HUES64 (cell line): ENCODE data around the gene CDH4.

ENCODE experiments used
- H3K27ac ChIP-seq: 2 replicates; pipeline ENCODE4 v1.7.0; 2013; ENCODE audit warnings: low read depth, low read length, inconsistent platforms
- H3K27me3 ChIP-seq: 2 replicates; pipeline ENCODE4 v1.6.1; 2013; ENCODE audit warnings: mild to moderate bottlenecking, low read length; ENCODE audit not compliant: insufficient read depth
- H3K36me3 ChIP-seq: 2 replicates; pipeline ENCODE4 v1.6.1; 2013; ENCODE audit warnings: mild to moderate bottlenecking, low read length; ENCODE audit not compliant: insufficient read depth
- H3K4me1 ChIP-seq: 2 replicates; pipeline ENCODE4 v1.6.1; 2013; ENCODE audit warnings: mild to moderate bottlenecking, low read length, moderate library complexity; ENCODE audit not compliant: insufficient read depth
- H3K4me3 ChIP-seq: 2 replicates; pipeline ENCODE4 v1.5.1; 2013; ENCODE audit warnings: mild to moderate bottlenecking, low read length, moderate library complexity
- H3K9ac ChIP-seq: 2 replicates; pipeline ENCODE4 v1.6.1; 2013; ENCODE audit warnings: mild to moderate bottlenecking, low read depth, low read length
- H3K9me3 ChIP-seq: 2 replicates; pipeline ENCODE4 v1.6.1; 2013; ENCODE audit warnings: low read depth, low read length; ENCODE audit not compliant: insufficient read depth
- WGBS: fragments of 150-250, 120-280 bp; methylation state at CpG from one replicate; pipeline ENCODE4 v1.1.7; 2013; ENCODE audit warnings: missing lambda C conversion rate; 5-methylcytosine and 5-hydroxymethylcytosine counted together

The CDH4 gene

DNA sequence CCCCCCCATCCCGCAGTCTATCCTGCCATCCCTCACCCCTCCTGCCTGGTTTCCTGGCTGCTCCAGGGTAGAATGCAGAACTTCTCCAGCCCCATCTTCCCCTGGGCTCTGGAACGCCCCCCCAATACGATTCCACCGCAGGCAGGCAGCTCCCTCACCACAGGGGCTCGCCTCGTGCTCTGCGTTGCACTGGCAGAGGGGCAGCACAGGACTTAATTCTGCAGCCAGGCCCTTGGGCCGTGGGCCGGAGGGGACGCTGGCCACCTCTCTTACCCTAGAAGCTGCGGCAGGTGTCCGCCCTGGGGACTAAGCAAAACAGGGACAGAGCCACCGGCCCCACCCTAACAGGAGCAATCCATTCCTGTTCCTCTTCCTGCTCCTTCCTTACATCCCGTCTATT, 263.9 kb downstream of the CDH4 start:
- WGBS, result 71% methylated on average over 14 of the region's 14 CpGs
- Histone ChIP-seq H3K4me1 (peaks cover 21% of the 10 kb centered on the region), H3K36me3 (no peaks in the 10 kb centered on the region), H3K27ac (no peak overlapping the region), H3K9me3 (no peaks in the 10 kb centered on the region), H3K4me3 (no peak overlapping the region), H3K27me3 (no peaks in the 10 kb centered on the region), H3K9ac (no peak overlapping the region)

GRCh38 chr20:61516346-61517208, 264.5 kb downstream of the CDH4 start:
- 87% methylated on average over 21 of the region's 22 CpGs for WGBS
- Histone ChIP-seq H3K27me3 (no peaks in the 10 kb centered on the region), H3K4me3 (no peak overlapping the region)

GRCh38 chr20:61517419-61517818, 265.4 kb downstream of the CDH4 start:
- Histone ChIP-seq H3K9ac (no peak overlapping the region), H3K4me3 (no peak overlapping the region), H3K27ac (no peak overlapping the region), H3K9me3 (no peaks in the 10 kb centered on the region), H3K4me1 (peaks cover 21% of the 10 kb centered on the region), H3K36me3 (no peaks in the 10 kb centered on the region), H3K27me3 (no peaks in the 10 kb centered on the region)
- WGBS, result 81% methylated on average over 9 of the region's 9 CpGs

More at GRCh38 chr20:61516346-61517208, 264.5 kb downstream of the CDH4 start:
- H3K9me3 ChIP-seq, result no peaks in the 10 kb centered on the region
- H3K27ac ChIP-seq, result no peak overlapping the region
- H3K9ac ChIP-seq, result no peak overlapping the region
- peaks cover 21% of the 10 kb centered on the region for H3K4me1 ChIP-seq
- no peaks in the 10 kb centered on the region for H3K36me3 ChIP-seq

- Histone ChIP-seq H3K27me3 (no peaks in the 10 kb centered on the region), H3K36me3 (no peaks in the 10 kb centered on the region), H3K4me1 (peaks cover 21% of the 10 kb centered on the region), H3K9ac (no peak overlapping the region), H3K9me3 (no peaks in the 10 kb centered on the region), H3K27ac (no peak overlapping the region), H3K4me3 (no peak overlapping the region)
- 93% methylated on average over 5 of the region's 5 CpGs for WGBS
Observed at GRCh38 chr20:61518424-61518951, 266.4 kb downstream of the CDH4 start.

DNA sequence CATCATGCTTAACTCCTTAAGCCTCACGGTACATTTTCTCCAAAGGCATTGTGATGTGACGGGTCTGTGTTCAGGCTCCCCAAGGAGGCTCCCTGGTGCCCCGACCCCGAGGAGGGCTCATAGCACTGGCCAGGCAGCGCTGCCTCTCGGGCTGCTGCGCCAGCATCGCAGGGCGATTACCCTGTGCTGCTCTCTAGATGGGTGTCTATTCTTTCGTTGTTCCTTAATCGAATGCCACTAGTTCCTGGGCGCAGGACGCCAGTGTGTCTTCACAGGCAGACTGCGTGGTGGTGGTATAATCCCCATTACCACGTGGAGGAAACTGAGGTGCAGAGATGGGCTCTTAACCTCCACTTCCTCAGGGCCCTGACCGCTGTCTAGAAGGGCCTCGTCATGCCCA, 267.4 kb downstream of the CDH4 start:
- peaks cover 13% of the 10 kb centered on the region for H3K4me1 ChIP-seq
- H3K9ac ChIP-seq, result no peak overlapping the region
- no peak overlapping the region for H3K4me3 ChIP-seq
- H3K9me3 ChIP-seq, result no peaks in the 10 kb centered on the region
- no peak overlapping the region for H3K27ac ChIP-seq
- 93% methylated on average over 17 of the region's 17 CpGs for WGBS
- H3K36me3 ChIP-seq, result no peaks in the 10 kb centered on the region
- no peaks in the 10 kb centered on the region for H3K27me3 ChIP-seq

GRCh38 chr20:61520076-61520892, 268.2 kb downstream of the CDH4 start:
- Histone ChIP-seq H3K4me3 (no peak overlapping the region), H3K9me3 (no peaks in the 10 kb centered on the region), H3K27me3 (no peaks in the 10 kb centered on the region), H3K9ac (no peak overlapping the region), H3K27ac (no peak overlapping the region), H3K36me3 (no peaks in the 10 kb centered on the region), H3K4me1 (peaks cover 6% of the 10 kb centered on the region; the same call in 1 of the 2 replicates)
- 94% methylated on average over 14 of the region's 14 CpGs for WGBS

DNA sequence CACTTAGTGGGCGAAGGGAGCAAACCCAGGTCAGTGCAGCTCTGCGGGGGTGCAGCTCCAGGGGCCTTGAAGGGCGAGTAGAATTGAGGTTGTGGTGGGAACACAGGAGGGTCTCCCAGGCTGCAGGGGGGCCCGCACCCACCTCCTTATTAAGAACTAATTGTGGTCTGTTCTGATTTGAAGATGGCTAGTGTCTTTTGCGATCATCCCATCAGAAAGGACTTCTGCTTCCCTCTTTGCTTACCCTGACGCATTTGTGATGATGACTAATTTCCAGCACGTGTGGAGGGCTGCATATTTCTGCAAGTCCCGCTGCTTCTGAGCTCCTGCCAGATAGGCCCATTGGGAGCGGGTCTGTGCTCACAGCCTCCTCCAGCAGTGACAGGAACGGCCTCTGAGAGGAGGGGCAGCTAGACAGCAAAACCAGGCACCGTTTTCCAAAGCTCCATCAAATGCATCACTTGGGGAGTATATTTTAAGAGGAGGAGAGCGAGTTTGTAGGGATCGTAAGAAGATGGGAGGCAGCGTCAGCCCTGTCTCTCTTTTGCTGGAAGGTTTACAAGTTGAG, 268.9 kb downstream of the CDH4 start:
- Histone ChIP-seq H3K9ac (no peak overlapping the region), H3K27ac (no peak overlapping the region), H3K27me3 (no peaks in the 10 kb centered on the region), H3K36me3 (no peaks in the 10 kb centered on the region), H3K4me3 (no peak overlapping the region), H3K4me1 (no peaks in the 10 kb centered on the region), H3K9me3 (no peaks in the 10 kb centered on the region)
- WGBS, result 77% methylated on average over 13 of the region's 14 CpGs

DNA sequence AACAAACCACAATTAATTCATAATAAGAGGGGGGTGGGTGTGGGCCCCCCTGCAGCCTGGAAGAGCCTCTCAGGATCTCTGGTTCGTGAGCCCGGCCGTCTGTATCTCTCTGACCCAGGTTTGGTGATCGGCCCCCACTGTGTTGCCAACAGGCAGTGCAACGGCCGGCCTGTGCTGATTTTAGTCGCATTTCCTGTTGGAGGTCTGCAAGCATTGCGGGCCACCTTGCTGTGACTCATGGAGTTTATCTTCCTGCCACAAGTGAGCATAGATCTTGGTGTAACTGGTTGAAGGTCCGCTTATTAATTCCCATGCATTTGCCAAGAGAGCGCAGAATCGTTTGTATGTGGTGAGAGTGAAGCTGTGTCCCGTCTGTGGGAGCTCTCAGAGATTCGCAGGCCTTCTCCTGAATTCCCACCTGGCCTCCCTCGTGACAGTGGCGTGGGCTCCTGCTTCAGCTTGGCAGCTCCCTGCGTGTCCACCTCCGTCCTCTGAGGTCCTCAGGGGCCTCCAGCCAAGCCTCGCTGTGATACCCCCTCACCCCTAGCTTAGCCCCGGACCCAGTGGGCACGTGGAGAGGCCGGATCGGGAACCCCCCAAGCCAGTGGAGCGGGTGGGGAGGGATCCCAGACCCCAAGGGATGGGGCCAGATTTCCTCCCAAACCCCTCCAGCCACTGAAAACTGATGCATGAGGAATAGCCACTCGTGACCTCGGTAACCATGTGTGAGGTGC, 269.8 kb downstream of the CDH4 start:
- Histone ChIP-seq H3K9ac (no peak overlapping the region), H3K4me3 (no peak overlapping the region), H3K36me3 (no peaks in the 10 kb centered on the region), H3K27ac (no peak overlapping the region), H3K27me3 (no peaks in the 10 kb centered on the region), H3K9me3 (no peaks in the 10 kb centered on the region), H3K4me1 (no peaks in the 10 kb centered on the region)
- 86% methylated on average over 25 of the region's 25 CpGs for WGBS

GRCh38 chr20:61522498-61523090, 270.5 kb downstream of the CDH4 start:
- Histone ChIP-seq H3K27ac (no peak overlapping the region), H3K9ac (no peak overlapping the region), H3K9me3 (no peaks in the 10 kb centered on the region), H3K4me3 (no peak overlapping the region), H3K36me3 (no peaks in the 10 kb centered on the region), H3K4me1 (no peaks in the 10 kb centered on the region), H3K27me3 (no peaks in the 10 kb centered on the region)
- 97% methylated on average over 24 of the region's 25 CpGs for WGBS

GRCh38 chr20:61523145-61523544, 271.1 kb downstream of the CDH4 start:
- H3K27me3 ChIP-seq, result no peaks in the 10 kb centered on the region
- H3K4me3 ChIP-seq, result no peak overlapping the region
- 94% methylated on average over 19 of the region's 19 CpGs for WGBS
- no peak overlapping the region for H3K27ac ChIP-seq
- no peaks in the 10 kb centered on the region for H3K4me1 ChIP-seq
- H3K36me3 ChIP-seq, result no peaks in the 10 kb centered on the region
- no peaks in the 10 kb centered on the region for H3K9me3 ChIP-seq
- H3K9ac ChIP-seq, result no peak overlapping the region
